Hepatocyte (in vitro differentiated cells): ENCODE results near the gene MIR17HG. TPM values are rescaled to one million over a fixed set of nuclear protein-coding genes. Genes with fewer than 3 reads are reported as not detected.

Experiments
- DNase-seq: peaks from one replicate; pipeline ENCODE4 v3.0.0-alpha.2; 2016; ENCODE audit warnings: low spot score
- H2AFZ ChIP-seq: fragments of 200-600 bp; sonication (generic); 2 replicates; pipeline ENCODE4 v1.6.0; 2016; ENCODE audit warnings: antibody characterized with exemption, mild to moderate bottlenecking
- H3K27ac ChIP-seq: fragments of 200-600 bp; sonication (generic); 2 replicates; pipeline ENCODE4 v1.5.1; 2016; ENCODE audit warnings: mild to moderate bottlenecking
- H3K27me3 ChIP-seq: fragments of 200-600 bp; sonication (generic); 2 replicates; pipeline ENCODE4 v1.6.1; 2016
- H3K36me3 ChIP-seq: fragments of 200-600 bp; sonication (generic); replicated peaks from 2 replicates; pipeline ENCODE4 v1.5.1; 2016; ENCODE audit warnings: low read depth; ENCODE audit not compliant: insufficient read depth
- H3K4me1 ChIP-seq: fragments of 200-600 bp; sonication (generic); 2 replicates; pipeline ENCODE4 v1.5.1; 2016; ENCODE audit warnings: mild to moderate bottlenecking, moderate library complexity; ENCODE audit not compliant: insufficient read depth
- H3K4me2 ChIP-seq: fragments of 200-600 bp; sonication (generic); 2 replicates; pipeline ENCODE4 v1.6.0; 2016
- H3K4me3 ChIP-seq: fragments of 200-600 bp; sonication (generic); 2 replicates; pipeline ENCODE4 v1.5.1; 2016; ENCODE audit warnings: mild to moderate bottlenecking
- H3K79me2 ChIP-seq: fragments of 200-600 bp; sonication (generic); 2 replicates; pipeline ENCODE4 v1.6.0; 2017; ENCODE audit warnings: mild to moderate bottlenecking
- H3K9me2 ChIP-seq: fragments of 200-600 bp; sonication (generic); replicated peaks from 2 replicates; pipeline ENCODE4 v1.6.0; 2017; ENCODE audit warnings: mild to moderate bottlenecking; ENCODE audit not compliant: insufficient read depth
- H3K9me3 ChIP-seq: fragments of 200-600 bp; sonication (generic); 2 replicates; pipeline ENCODE4 v1.5.1; 2016; ENCODE audit warnings: low read depth, mild to moderate bottlenecking
- H4K20me1 ChIP-seq: fragments of 200-600 bp; sonication (generic); 2 replicates; pipeline ENCODE4 v1.6.0; 2016; ENCODE audit warnings: mild to moderate bottlenecking; ENCODE audit not compliant: insufficient read depth, poor library complexity, severe bottlenecking
- CTCF ChIP-seq: fragments of 200-600 bp; sonication (generic); IDR thresholded peaks from 2 replicates; pipeline ENCODE4 v1.5.1; 2016; ENCODE audit warnings: antibody characterized with exemption, mild to moderate bottlenecking; ENCODE audit not compliant: poor library complexity
- EZH2 ChIP-seq: fragments of 200-600 bp; sonication (generic); IDR thresholded peaks from 2 replicates; pipeline ENCODE4 v1.6.1; 2016; ENCODE audit warnings: antibody characterized with exemption, mild to moderate bottlenecking, borderline replicate concordance
- EZH2phosphoT487 ChIP-seq: fragments of 200-600 bp; sonication (generic); IDR thresholded peaks from one replicate; pipeline ENCODE4 v1.6.1; 2018; ENCODE audit warnings: antibody characterized with exemption, mild to moderate bottlenecking, low read depth, moderate library complexity; ENCODE audit not compliant: unreplicated experiment, severe bottlenecking
- WGBS: methylation state at CpG from one replicate; pipeline ENCODE4 v1.1.6; 2016; ENCODE audit warnings: low lambda C conversion rate; ENCODE audit errors: missing lambda C conversion rate; 5-methylcytosine and 5-hydroxymethylcytosine counted together
- polyA plus RNA-seq: library from polyadenylated mRNA; unstranded; fragments of >200 nt; fragmentation: Nextera tagmentation; extraction: Ambion mirVana; gene quantifications from 2 replicates; pipeline ENCODE4 v1.2.1, GENCODE V29; 2016
- total RNA-seq: library from RNA; depleted of rRNA; stranded (reverse); fragments of >200 nt; gene quantifications from 2 replicates; pipeline ENCODE4 v1.2.3, GENCODE V29; 2014

Gene MIR17HG
- total and polyA plus RNA-seq, 2 experiments from 2014 or later, result 2.6 to 8.4 TPM

DNA sequence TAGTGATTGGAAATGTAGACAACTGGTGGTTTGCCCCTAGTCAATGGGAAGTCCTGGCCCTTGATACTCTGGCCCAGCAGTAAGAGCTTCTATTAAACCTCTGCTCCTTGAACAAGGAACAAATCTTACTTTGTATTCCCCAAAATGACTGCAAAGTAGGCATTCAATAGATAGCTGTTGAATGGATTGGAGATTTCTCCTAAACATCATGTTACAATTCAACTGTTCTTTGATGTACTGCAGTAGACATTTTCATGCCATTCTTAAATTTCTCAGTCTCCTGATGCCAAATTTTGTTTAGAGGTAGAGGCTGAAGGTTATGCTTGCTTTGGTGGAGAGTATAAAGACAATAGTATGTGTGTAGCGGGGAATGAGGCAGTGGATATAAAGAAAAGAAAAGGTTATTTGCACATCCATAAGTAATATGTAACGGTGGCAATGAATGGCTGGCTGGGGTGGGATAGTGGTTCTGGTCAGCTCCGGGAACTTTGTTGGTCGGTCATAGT lies 12.8 kb downstream of the MIR17HG start:
- TF ChIP-seq EZH2 (no peak), EZH2phosphoT487 (no peak), CTCF (no peak)
- H3K27ac ChIP-seq, result no peak overlapping the region
- no peaks in the 10 kb centered on the region for H3K4me1 ChIP-seq
- no peaks in the 10 kb centered on the region for H3K79me2 ChIP-seq
- no peak overlapping the region for H3K4me2 ChIP-seq
- H3K27me3 ChIP-seq, result no peaks in the 10 kb centered on the region
- H3K36me3 ChIP-seq, result no peaks in the 10 kb centered on the region
- no peaks in the 10 kb centered on the region for H3K9me3 ChIP-seq
- no peak overlapping the region for H2AFZ ChIP-seq
- WGBS, result 86% methylated on average over 4 of the region's 4 CpGs
- no peaks in the 10 kb centered on the region for H4K20me1 ChIP-seq
- H3K4me3 ChIP-seq, result no peak overlapping the region
- H3K9me2 ChIP-seq, result no peaks in the 10 kb centered on the region
- DNase-seq, result no peak

- Histone ChIP-seq H3K79me2 (no peaks in the 10 kb centered on the region), H3K4me3 (no peak overlapping the region), H3K27ac (no peak overlapping the region), H3K9me2 (no peaks in the 10 kb centered on the region), H4K20me1 (no peaks in the 10 kb centered on the region), H3K4me2 (no peak overlapping the region), H3K9me3 (no peaks in the 10 kb centered on the region), H3K4me1 (no peaks in the 10 kb centered on the region), H3K36me3 (no peaks in the 10 kb centered on the region), H2AFZ (no peak overlapping the region), H3K27me3 (no peaks in the 10 kb centered on the region)
- no peak for DNase-seq
- 77% methylated on average over 1 of the region's 1 CpG for WGBS
- TF ChIP-seq EZH2phosphoT487 (no peak), EZH2 (no peak), CTCF (no peak)
Measured at GRCh38 chr13:91361755-91362271, 14.3 kb downstream of the MIR17HG start.

- no peak overlapping the region for H3K4me2 ChIP-seq
- no peak for TF ChIP-seq CTCF
- no peak for TF ChIP-seq EZH2phosphoT487
- TF ChIP-seq EZH2, result no peak
Measured at GRCh38 chr13:91362908-91363307, 15.4 kb downstream of the MIR17HG start.

More at GRCh38 chr13:91362908-91363307, 15.4 kb downstream of the MIR17HG start:
- Histone ChIP-seq H3K27me3 (no peaks in the 10 kb centered on the region), H3K4me1 (no peaks in the 10 kb centered on the region), H3K79me2 (no peaks in the 10 kb centered on the region), H3K4me3 (no peak overlapping the region), H3K9me3 (no peaks in the 10 kb centered on the region), H2AFZ (no peak overlapping the region), H3K9me2 (no peaks in the 10 kb centered on the region), H3K36me3 (no peaks in the 10 kb centered on the region), H3K27ac (no peak overlapping the region), H4K20me1 (no peaks in the 10 kb centered on the region)
- 89% methylated on average over 1 of the region's 1 CpG for WGBS
- DNase-seq, result no peak
